Bladder microvascular endothelial cell (primary cell): ENCODE measurements around the gene FBXO2. TPM values are rescaled to one million over a fixed set of nuclear protein-coding genes. Genes with fewer than 3 reads are reported as not detected.

Experiments used
- total RNA-seq: library from RNA; depleted of rRNA; stranded (reverse); fragments of >200 nt; gene quantifications from 2 replicates; pipeline ENCODE4 v1.2.3, GENCODE V29; 2014

Gene FBXO2
- 0.32 and 3.7 TPM in 2 replicates for total RNA-seq

GRCh38 chr1:11654137-11654938, at the start of gene FBXO2, which contains the start of gene FBXO44:
Gene FBXO2, minus strand, starts transcription at chr1:11654429. Its CDS starts 89 bp downstream, at chr1:11654340.
Gene FBXO44, plus strand, starts transcription at chr1:11654877. Its CDS starts 959 bp downstream, at chr1:11655836.

DNA sequence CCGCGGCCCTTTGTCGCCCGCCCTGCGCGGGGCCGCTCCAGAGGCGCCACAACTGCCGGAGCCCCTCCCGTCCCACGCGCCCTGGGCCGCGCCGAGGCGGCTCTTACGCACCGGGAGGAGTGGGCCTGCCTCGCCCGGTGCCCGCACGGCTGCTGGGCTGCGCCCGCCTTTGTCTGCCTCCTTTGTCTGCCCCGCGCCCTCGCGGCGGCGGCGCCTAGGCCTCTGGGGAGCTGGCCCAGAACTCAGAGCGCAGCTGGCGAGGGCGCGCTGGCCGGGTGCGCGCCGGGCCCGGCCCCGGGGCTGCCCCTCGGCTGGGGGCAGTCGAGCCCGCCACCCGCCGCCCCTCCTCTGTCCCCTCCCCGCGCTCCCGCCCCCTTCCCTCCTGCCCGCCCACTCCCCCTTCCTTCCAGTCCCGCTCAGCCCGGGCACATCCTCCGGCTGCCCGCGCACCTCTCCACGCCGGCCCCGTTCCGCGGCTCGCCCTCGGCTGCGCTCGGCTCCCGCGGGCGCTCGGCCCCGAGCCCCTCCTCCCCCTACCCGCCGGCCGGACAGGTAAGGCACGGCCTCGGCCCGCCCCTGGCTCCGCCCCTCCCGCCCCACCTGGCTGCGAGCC, 37.2 kb upstream of the FBXO2 start, which contains the start of gene DRAXIN:
Gene DRAXIN, plus strand, starts transcription at position 409 of the 613 bp plus-strand sequence. CDS start 14,549 bp downstream, outside the sequence.

DNA sequence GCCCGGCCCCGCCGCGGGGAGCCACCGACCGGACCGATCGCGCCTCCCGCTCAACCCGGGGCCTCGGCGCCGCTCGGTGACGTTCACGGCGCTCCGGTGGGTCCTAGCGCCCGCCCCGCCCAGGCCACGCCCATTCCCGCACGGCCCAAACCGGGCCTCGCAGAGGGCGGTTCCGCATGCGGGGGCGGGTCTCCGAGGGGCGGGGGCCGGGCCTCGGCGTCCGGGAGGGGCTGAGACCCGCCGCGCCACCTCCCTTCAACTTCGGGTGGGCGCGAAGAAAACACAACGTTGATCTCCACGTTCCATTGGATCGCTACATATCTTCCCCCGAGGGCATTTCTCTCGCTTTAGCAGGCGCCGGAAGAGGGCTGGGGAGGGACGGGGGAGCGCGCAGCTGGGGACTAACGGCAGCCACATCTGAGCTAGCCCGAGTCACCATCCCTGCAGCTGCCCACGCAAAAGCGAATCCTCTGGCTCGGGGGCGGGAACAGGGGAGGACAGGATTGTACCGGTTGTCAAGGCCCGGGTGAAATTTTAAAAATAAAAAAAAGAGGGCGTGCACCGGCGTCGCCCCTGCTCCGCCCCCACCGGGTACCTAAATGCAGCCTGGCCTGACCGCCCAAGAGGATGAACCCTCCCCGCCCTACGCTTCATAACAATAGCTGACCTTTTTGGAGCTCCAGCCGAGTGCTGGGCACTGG, 27.0 kb upstream of the FBXO2 start, which contains the start of gene MAD2L2:
Gene MAD2L2, minus strand, starts transcription at position 78 of the 701 bp plus-strand sequence. CDS start 547 bp downstream, outside the sequence.

Other genes starting within 250 kb of the FBXO2 start
- gene DISP3, start 175.3 kb downstream of the FBXO2 start, total RNA-seq: under 0.01 and 0.06 TPM in 2 replicates
- gene FBXO44, start 448 bp upstream of the FBXO2 start, total RNA-seq: 6.8 and 9.6 TPM in 2 replicates
- 1.1 and 2.6 TPM in 2 replicates for gene FBXO6, start 9.8 kb upstream of the FBXO2 start, total RNA-seq
- 29.1 and 31.9 TPM in 2 replicates for gene MAD2L2, start 26.7 kb upstream of the FBXO2 start, total RNA-seq
- gene DRAXIN, start 37.3 kb upstream of the FBXO2 start, total RNA-seq: 0.32 and 0.69 TPM in 2 replicates
- gene AGTRAP, start 81.7 kb upstream of the FBXO2 start, total RNA-seq: 31.6 and 39.3 TPM in 2 replicates
- 0.16 and 0.19 TPM in 2 replicates for gene C1orf167, start 107.8 kb upstream of the FBXO2 start, total RNA-seq
- 18.1 and 32.9 TPM in 2 replicates for gene MTHFR, start 151.5 kb upstream of the FBXO2 start, total RNA-seq
- 6.0 and 11.5 TPM in 2 replicates for gene CLCN6, start 151.8 kb upstream of the FBXO2 start, total RNA-seq
- not detected in 2 replicates for gene NPPA, start 193.4 kb upstream of the FBXO2 start, total RNA-seq
- gene NPPB, start 204.5 kb upstream of the FBXO2 start, total RNA-seq: not detected in 2 replicates